Measurements from ENCODE around the gene CSNK1A1.

DNA sequence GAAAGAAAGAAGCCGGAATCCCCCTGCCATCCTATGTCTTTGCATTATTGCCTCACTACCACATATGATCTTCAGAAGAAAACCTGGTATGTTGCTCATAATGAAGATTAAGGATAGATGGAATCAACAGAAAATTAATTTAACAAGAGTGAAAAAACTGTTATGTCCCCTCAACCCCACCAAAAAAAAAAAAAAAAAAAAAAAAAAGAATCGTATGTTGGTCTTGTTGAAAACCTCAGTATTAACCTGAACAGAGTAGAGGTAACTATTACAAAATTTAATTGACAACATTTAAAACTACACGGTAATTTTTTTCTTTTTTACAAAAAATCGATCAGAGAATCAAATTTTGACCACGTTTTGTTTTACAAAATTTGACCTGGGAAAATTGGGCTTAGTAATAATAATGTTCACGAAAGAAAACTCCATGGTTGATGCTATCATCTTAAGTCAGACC, 827 bp upstream of the CSNK1A1 start:
- TF ChIP-seq, protein P1, sequence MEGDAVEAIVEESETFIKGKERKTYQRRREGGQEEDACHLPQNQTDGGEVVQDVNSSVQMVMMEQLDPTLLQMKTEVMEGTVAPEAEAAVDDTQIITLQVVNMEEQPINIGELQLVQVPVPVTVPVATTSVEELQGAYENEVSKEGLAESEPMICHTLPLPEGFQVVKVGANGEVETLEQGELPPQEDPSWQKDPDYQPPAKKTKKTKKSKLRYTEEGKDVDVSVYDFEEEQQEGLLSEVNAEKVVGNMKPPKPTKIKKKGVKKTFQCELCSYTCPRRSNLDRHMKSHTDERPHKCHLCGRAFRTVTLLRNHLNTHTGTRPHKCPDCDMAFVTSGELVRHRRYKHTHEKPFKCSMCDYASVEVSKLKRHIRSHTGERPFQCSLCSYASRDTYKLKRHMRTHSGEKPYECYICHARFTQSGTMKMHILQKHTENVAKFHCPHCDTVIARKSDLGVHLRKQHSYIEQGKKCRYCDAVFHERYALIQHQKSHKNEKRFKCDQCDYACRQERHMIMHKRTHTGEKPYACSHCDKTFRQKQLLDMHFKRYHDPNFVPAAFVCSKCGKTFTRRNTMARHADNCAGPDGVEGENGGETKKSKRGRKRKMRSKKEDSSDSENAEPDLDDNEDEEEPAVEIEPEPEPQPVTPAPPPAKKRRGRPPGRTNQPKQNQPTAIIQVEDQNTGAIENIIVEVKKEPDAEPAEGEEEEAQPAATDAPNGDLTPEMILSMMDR (IDR thresholded peaks at IDR 0.05): no peak
- TF ChIP-seq POLR2A (IDR thresholded peaks at IDR 0.05): no peak
- TF ChIP-seq EP300 (IDR thresholded peaks at IDR 0.05): no peak
